Thyroid gland (tissue), 4 donors: ENCODE measurements around the gene EFNA3.

Experiments used
- CTCF ChIP-seq, 6 experiments: fragments of 200-600 bp in 3 of 6; fragments of 450-650 bp in 3 of 6; sonication (generic) in 3 of 6; IDR thresholded peaks; one replicate each; pipeline ENCODE4 v1.5.1; 2016 to 2019; ENCODE audit warnings: antibody characterized with exemption in 6 of 6, mild to moderate bottlenecking in 2 of 6, inconsistent platforms in 1 of 6, moderate library complexity in 1 of 6
- POLR2A ChIP-seq, 2 donors: fragments of 450-650 bp; IDR thresholded peaks; one replicate each; pipeline ENCODE4 v1.6.1; 2017; ENCODE audit warnings: antibody characterized with exemption in 2 of 2, mild to moderate bottlenecking in 2 of 2, moderate library complexity in 1 of 2

GRCh38 chr1:155060736-155061135, 17.9 kb upstream of the EFNA3 start:
- TF ChIP-seq CTCF (IDR thresholded peaks at IDR 0.05): no peak
- no peak for TF ChIP-seq POLR2A (IDR thresholded peaks at IDR 0.05)
